ENCODE results near the gene FAM131A. TPM values are rescaled to one million over a fixed set of nuclear protein-coding genes. Genes with fewer than 3 reads are reported as not detected.

The FAM131A gene
- total RNA-seq, 1 experiment from 2014 or later, result 23.0 TPM

GRCh38 chr3:184358124-184358767 lies 20.8 kb downstream of the FAM131A start:
- no peak overlapping the region for H3K4me3 Mint-ChIP-seq
- peaks cover 6% of the 10 kb centered on the region; the same call in 1 of the 2 replicates for H3K27me3 Mint-ChIP-seq (ENCODE audit: low read depth)
- no peak overlapping the region for H3K27ac Mint-ChIP-seq
- no peak for ATAC-seq
- POLR2A ChIA-PET, result interaction anchor here (0.6 kb wide), 1 partner anchor 157 kb away, joined by 9 read pairs; no protein-coding TSS in a partner anchor
- peaks cover 15% of the 10 kb centered on the region for H3K4me1 Mint-ChIP-seq
- peaks cover 15% of the 10 kb centered on the region for H3K36me3 Mint-ChIP-seq
- CTCF ChIA-PET, result interaction anchor here (0.6 to 2.9 kb wide), 5 partner anchors 13 to 69 kb away, joined by 3 to 28 read pairs (median 4); no protein-coding TSS in a partner anchor
- DNase-seq (ENCODE audit: low spot score), result no peak
- no peaks in the 10 kb centered on the region for H3K9me3 Mint-ChIP-seq
- TF ChIP-seq E2F4 (CRISPR knock-in tag; IDR thresholded peaks at IDR 0.05; ENCODE audit: borderline replicate concordance, low read depth) (no peak), ATF2 (CRISPR knock-in tag; IDR thresholded peaks at IDR 0.05; ENCODE audit: borderline replicate concordance, low read depth) (no peak), TP53 (CRISPR knock-in tag; IDR thresholded peaks at IDR 0.05) (no peak), ZNF416 (CRISPR knock-in tag; IDR thresholded peaks at IDR 0.05) (no peak), STAT6 (CRISPR knock-in tag; conservative IDR thresholded peaks at IDR 0.05; ENCODE audit: low read depth) (no peak), ZNF138 (CRISPR knock-in tag; conservative IDR thresholded peaks at IDR 0.05) (no peak), HMGXB4 (CRISPR knock-in tag; IDR thresholded peaks at IDR 0.05) (no peak), SOX15 (CRISPR knock-in tag; IDR thresholded peaks at IDR 0.05) (no peak), PRRX2 (CRISPR knock-in tag; IDR thresholded peaks at IDR 0.05) (no peak), ERG (CRISPR knock-in tag; IDR thresholded peaks at IDR 0.05) (no peak)
- TF ChIP-seq, protein P1, sequence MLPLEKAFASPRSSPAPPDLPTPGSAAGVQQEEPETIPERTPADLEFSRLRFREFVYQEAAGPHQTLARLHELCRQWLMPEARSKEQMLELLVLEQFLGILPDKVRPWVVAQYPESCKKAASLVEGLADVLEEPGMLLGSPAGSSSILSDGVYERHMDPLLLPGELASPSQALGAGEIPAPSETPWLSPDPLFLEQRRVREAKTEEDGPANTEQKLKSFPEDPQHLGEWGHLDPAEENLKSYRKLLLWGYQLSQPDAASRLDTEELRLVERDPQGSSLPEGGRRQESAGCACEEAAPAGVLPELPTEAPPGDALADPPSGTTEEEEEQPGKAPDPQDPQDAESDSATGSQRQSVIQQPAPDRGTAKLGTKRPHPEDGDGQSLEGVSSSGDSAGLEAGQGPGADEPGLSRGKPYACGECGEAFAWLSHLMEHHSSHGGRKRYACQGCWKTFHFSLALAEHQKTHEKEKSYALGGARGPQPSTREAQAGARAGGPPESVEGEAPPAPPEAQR (CRISPR knock-in tag; IDR thresholded peaks at IDR 0.05), result no peak

DNA sequence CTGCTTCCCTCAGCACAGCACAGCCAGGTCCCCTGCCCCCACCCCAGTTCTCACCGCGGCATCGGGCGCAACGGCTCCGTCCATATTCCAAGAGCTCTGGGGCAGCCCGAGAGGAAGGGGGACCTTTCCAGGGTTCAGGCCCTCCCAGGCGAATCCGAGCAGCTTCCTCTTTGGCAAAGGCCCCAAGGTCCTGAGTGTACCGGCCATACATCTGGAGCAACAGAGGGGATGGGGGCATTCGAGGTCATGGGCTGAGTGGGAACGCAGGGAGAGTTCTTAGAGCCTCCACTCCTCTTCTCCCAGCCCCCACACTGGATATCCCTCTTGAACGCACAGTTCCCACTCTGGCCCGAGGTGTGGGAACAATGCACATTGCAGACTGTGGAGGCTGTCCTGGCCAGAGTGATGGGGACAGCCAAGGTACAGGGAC lies 21.5 kb downstream of the FAM131A start:
- POLR2A ChIA-PET, result interaction anchor here (0.6 kb wide), 2 partner anchors 24 to 156 kb away, joined by 3 to 9 read pairs; no protein-coding TSS in a partner anchor
- ATAC-seq (no peak), DNase-seq (ENCODE audit: low spot score) (no peak)
- Mint-ChIP-seq H3K9me3 (no peaks in the 10 kb centered on the region), H3K4me3 (no peak overlapping the region), H3K27me3 (ENCODE audit: low read depth) (peaks cover 6% of the 10 kb centered on the region; the same call in 1 of the 2 replicates), H3K27ac (no peak overlapping the region), H3K4me1 (peaks cover 15% of the 10 kb centered on the region), H3K36me3 (peaks cover 17% of the 10 kb centered on the region)
- CTCF ChIA-PET, result interaction anchor here (0.6 to 2.9 kb wide), 6 partner anchors 13 to 155 kb away, joined by 4 to 28 read pairs (median 4); no protein-coding TSS in a partner anchor
- TF ChIP-seq E2F4 (CRISPR knock-in tag; IDR thresholded peaks at IDR 0.05; ENCODE audit: borderline replicate concordance, low read depth) (no peak), ZNF423 (CRISPR knock-in tag; IDR thresholded peaks at IDR 0.05) (no peak), E2F5 (CRISPR knock-in tag; IDR thresholded peaks at IDR 0.05) (no peak), ZNF532 (CRISPR knock-in tag; IDR thresholded peaks at IDR 0.05; ENCODE audit: borderline replicate concordance) (no peak)
- TF ChIP-seq, protein P2, sequence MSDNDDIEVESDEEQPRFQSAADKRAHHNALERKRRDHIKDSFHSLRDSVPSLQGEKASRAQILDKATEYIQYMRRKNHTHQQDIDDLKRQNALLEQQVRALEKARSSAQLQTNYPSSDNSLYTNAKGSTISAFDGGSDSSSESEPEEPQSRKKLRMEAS (CRISPR knock-in tag; IDR thresholded peaks at IDR 0.05), result no peak

Measured in WTC11 (cell line).